Posterior cingulate gyrus (tissue), 11 donors: ENCODE measurements around the gene PRUNE2.

Experiments
- DNase-seq, 10 donors: peaks; one replicate each; pipeline versions ENCODE4 v3.0.0 to v3.0.0-alpha.2; 2020 to 2021; ENCODE audit warnings: mixed read lengths in 3 of 10
- intact Hi-C: fragments of 100-400 bp; cut with DNase I; formaldehyde crosslinking; loops from one replicate; pipeline ENCODE4 v1.15.1; 2023

The PRUNE2 gene

DNA sequence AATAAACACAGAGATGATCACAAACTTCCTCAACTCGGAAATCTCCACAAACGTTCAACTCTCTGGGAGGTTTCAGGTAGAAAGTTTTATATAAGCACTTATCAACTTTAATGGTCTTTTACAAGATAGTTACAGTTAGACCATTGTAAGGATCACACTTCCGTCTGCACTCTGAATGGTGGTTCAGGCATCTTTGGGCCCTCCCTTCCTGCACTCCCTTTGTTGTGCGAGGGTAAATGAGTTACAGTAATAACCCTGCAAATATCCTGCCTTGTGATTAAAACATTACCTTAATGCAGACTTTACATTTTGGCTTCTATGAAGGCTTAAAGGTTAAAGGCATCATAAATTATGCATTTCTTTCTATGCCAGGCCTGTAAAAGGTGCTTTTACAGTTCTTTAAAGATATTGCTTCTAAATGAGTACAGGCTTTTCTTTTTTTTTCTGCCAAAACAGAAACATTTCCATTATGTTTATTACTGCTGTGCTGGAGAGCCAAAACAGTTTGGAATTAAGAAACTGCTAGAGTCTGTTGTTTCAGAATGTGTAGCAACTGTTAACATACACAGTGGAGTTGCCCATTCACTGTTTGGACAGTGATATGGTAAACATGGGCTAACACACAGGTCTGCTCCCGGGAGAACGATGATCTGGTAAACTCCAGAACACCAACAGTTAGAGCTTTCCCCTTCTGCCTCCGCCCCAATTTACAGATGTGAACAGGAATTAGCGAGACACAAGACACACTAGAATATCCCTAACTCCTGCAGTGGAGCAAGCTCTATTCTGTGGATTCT is 1.1 kb downstream of the PRUNE2 start:
- no peak for DNase-seq
- intact Hi-C loops: loop anchor here (5.0 kb wide), 1 partner anchor 93 kb away; no protein-coding TSS in a partner anchor

DNA sequence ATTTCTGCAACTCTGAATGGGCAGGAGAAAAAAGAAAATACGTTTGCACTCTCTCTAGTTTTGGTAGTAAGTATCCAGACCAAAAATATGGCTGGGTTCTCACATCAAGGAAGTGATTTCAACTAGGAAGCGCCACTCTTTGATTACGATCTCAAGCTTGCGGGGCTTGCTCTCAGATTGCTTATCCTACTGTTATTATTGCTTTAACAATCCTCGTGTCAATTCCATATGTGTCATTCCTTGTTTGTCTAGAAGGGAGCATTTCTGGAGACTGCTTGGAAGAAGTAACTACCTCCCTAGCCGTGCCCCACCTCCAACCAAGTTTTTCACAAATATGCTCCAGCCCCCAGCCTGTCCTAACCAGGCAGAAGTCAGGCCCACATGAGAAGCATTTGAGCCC is 3.5 kb downstream of the PRUNE2 start:
- DNase-seq: no peak
- intact Hi-C loops: no loop called here

GRCh38 chr9:76901801-76902200 is 4.1 kb downstream of the PRUNE2 start:
- intact Hi-C loops: no loop called here
- peak in 2 of 10 donors; percentile 61 to 79 for DNase-seq

DNA sequence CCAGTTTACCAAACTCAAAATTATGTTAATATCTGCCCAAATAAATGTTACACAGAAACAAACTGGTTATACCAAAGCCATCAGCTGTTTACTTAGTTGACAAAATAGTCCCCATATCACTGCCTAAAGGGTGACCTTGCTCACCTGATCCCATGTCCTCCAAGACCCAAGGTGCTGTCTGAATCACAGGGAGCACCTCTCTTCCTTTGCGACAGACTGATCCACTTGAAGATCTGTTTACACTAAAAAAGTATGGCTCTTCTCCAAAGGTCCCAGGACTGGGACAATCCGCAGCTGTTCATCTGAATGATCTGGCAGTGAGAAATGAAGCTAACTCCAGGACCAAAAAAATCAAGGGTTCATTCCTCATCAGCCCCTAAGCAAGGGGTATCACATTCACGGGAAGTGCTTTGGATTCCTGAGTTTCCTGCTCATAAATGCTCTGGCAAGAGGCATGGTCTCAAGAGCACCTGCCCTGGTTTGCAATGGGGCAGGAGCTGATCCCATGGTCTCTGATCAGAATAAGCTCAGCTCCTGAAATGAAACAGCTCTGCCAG is 5.0 kb downstream of the PRUNE2 start:
- no peak for DNase-seq
- intact Hi-C loops: no loop called here

DNA sequence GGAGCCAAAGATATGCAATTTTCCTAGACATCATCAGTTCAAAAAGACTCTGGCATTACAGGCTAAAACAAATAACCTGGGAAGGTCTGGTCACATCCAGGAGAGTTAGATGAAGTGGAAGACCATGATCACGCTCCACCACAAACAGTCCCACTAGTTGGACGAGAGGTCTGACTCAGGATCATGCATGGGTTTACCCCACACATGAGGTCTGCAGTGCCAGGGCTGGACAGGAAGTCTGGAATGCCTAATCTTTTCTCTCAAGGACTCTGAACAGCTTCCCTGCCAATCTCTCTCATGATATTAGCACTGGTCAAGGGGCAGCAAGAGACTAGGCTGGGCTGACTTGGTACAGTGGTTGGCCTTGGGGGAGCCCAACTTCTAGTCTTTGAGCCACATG is 7.1 kb downstream of the PRUNE2 start:
- intact Hi-C loops: loop anchor here (10.0 kb wide), 1 partner anchor 86 kb away; no protein-coding TSS in a partner anchor
- no peak for DNase-seq

DNA sequence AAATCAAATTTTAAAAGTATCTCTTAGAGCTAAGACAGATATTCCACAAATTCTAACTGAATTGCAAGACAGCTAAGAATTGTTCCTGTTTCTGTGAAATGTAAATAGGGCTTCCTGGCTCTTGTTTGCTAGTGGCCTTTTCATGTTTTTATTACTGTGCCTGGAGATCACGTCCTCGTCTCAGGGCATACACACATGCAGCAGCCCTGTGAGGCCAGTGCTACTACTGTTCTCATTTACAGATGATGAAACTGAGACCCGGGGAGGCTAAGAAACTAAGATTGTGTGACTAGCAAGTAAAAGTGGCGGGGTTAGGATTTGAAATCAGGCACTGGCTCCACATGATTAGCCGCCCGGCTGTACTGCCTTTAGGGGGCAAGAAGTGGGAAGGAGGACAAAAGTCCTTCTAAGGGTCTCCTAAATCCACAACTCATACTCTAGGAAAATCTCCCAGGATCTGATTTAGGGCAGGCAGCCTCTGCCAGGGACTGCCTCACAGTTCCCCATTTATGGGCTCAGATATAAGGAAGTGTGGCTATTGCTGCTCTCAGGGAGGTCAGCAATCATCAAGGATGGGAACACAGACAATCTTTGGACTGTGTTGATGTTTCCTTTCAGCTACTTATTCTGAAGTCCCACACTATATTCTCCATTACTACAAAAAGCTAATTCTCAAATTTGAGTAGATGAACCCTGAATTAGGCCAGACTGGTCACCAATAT is 7.9 kb downstream of the PRUNE2 start:
- intact Hi-C loops: loop anchor here (10.0 kb wide), 1 partner anchor 87 kb away; no protein-coding TSS in a partner anchor

DNA sequence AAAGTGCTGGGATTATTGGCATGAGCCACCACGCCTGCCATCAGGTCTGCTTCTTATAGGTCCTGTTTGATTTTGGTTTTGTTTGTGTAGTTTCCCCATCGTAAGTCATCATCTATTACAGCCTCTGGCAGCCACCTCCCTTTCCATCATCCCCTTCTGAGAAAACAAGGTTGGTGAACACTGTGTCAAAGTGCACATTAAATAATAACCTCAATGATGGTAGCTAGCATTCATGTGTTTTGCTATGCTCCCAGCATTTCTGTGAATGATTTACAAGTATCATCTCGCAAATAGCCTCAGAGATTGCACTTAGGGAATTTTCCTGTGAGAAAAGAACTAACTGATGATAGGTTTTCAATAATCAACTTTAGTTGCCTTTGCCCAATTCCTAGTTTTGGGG is 9.9 kb downstream of the PRUNE2 start:
- DNase-seq: no peak
- intact Hi-C loops: loop anchor here (10.0 kb wide), 1 partner anchor 89 kb away; no protein-coding TSS in a partner anchor

More for the DNA sequence above, 7.9 kb downstream of the PRUNE2 start:
- no peak for DNase-seq

GRCh38 chr9:76895186-76895585 is 10.7 kb downstream of the PRUNE2 start:
- peak in 1 of 10 donors; percentile 19 for DNase-seq
- intact Hi-C loops: loop anchor here (10.0 kb wide), 1 partner anchor 90 kb away; no protein-coding TSS in a partner anchor

DNA sequence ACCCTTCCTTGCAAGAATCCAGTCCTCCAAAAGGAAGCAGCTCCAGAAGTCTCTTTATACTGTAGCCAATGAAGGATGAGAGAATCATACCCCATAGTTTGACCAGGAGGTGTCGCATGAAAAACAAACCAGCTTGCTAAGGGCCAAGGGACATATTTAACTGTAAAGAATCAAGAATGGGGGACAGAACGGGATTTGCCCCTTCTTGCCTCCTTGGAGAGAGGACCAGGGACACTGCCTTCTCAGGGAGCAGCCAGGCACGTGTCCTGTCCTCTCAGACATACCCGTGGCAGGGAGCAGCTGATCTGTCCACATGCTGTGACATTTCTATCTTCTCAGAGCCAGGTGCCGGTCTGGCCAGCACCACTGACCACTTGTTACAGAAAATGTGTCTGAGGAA is 11.7 kb downstream of the PRUNE2 start:
- intact Hi-C loops: loop anchor here (10.0 kb wide), 1 partner anchor 91 kb away; no protein-coding TSS in a partner anchor

DNA sequence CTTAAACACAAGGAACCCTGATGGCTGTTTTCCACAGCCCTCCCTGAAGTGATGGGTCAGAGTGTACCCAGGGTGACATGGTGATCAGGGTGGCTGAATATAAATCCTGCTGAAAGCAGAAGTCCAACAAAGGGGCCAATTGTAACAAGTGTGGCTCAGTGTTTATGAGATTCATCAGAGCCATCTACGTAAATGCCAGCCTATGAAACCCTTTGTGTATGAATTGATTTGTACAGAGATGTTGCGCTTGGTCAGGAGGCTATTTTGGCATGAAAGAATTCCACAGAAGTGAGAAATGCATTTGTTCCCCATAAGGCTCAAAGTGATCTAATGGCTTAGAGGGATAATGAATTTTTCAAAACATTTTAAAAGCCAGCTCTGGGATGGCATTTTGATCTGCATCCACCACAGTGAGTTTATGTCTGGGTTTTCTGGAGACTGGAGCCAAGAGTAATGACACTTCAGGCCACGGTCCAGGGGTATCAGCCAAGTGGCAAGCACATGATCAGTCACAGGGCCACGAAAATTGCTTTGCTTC is 12.4 kb downstream of the PRUNE2 start:
- intact Hi-C loops: loop anchor here (10.0 kb wide), 1 partner anchor 91 kb away; no protein-coding TSS in a partner anchor
- DNase-seq: peak in 7 of 10 donors; percentile 31 to 93 (median 54)

More for the DNA sequence above, 11.7 kb downstream of the PRUNE2 start:
- DNase-seq: peak in 1 of 10 donors; percentile 28

DNA sequence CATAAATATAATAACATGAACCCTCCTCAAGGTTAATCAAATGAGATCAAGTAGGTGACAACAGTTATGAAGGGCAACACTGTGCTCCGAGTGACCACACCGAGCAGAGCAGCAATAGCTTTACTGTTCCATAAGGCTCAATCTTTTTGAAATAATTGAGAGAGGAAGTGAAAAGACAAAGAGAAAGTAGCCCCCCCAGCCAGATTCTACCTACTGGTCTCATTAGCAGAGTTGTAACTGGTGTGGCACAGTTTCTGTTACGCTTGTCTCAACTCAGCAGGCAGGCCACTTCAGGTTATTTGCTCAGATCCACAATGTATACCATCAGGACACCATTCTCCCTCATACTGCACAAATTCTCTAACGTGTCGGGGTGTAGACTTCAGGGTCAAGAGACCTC is 14.0 kb downstream of the PRUNE2 start:
- no peak for DNase-seq
- intact Hi-C loops: loop anchor here (10.0 kb wide), 1 partner anchor 93 kb away; no protein-coding TSS in a partner anchor

DNA sequence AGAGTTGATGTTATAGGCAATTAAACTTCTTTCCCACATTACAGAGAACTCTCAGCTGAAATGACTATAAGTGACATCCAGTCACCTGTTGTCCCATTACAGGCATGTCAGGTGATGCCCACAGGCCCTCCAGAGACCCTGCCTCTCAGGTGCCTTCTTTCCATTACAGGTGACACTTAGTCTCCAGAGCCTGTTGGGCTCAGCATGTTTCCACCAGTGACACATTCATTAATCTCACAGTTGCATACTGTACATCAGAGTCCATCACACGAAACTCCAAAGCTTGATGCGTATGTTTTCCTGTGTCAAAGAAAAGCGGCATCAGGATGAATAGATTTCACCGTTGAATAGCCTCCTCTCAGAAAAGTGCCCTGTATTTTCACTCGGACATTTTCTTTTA is 14.6 kb downstream of the PRUNE2 start:
- intact Hi-C loops: loop anchor here (10.0 kb wide), 1 partner anchor 94 kb away; no protein-coding TSS in a partner anchor
- DNase-seq: no peak

- DNase-seq: no peak
- intact Hi-C loops: loop anchor here (5.0 kb wide), 1 partner anchor 71 kb away; no protein-coding TSS in a partner anchor
These were observed 18.0 kb downstream of the PRUNE2 start for GRCh38 chr9:76887951-76888350.

- DNase-seq: no peak
- intact Hi-C loops: loop anchor here (5.0 kb wide), 1 partner anchor 70 kb away; no protein-coding TSS in a partner anchor
These were observed 18.7 kb downstream of the PRUNE2 start for GRCh38 chr9:76887003-76887821.

GRCh38 chr9:76886318-76886717 is 19.6 kb downstream of the PRUNE2 start:
- DNase-seq: no peak
- intact Hi-C loops: loop anchor here (5.0 kb wide), 1 partner anchor 69 kb away; no protein-coding TSS in a partner anchor

DNA sequence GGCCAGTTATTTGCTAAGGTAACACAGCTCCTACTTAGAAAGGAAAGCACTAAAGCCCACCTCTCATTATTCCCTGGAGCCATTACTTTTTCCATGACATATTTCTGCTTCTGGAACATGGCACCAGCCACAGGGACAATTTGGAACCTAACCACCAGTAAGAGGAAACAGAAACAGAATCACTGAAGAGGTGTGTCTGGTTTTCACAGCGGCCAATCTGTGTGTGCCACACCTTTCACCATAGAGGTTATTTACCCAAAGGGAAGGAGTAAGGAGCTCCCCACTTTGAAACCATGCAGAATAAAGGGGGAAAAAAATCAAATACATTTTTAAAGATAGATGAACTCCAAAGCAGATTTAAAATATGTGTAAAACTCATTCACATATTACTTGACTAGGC is 21.1 kb downstream of the PRUNE2 start:
- DNase-seq: no peak
- intact Hi-C loops: loop anchor here (5.0 kb wide), 1 partner anchor 68 kb away; no protein-coding TSS in a partner anchor

DNA sequence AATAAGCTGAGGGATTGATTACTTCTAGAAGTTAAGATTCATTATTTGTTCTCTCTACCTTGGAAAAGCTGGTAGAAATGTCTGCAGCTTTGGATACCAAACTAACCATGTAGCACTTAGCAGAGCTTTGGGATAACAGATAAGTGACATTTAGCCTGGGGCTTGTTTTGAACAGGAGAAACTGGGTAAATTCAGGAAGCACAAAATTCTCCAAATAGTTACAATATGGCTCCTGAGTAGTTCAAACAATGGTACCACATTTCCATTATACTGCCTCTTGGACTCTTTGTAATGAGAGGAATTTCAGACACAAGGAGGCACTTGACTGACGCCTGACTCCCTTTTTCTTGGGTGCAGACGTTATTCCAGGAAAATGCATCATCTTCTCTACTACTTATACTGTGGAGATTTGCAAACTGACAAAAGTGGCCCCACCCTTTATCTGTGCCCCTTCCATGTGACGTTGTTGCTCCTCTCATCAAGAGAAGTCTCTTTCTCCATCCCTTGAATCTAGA is 22.5 kb downstream of the PRUNE2 start:
- DNase-seq: no peak
- intact Hi-C loops: no loop called here

DNA sequence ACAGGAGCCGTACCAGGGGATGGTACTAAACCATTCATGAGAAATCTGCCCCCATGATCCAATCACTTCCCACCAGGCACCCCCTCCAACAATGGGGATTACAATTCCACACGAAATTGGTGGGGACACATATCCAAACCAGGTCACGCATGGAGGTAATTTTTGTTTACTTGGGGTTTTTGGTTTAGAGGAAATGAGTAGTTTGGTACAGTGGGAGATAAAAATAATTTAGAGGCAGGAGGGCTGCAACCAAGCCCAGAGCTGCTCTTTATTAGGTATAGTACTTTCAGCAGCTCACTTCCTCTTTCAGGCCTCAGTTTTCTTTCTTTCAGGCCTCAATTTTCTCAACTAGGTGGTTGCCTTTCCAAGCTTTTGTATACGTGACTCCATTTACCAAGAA is 23.2 kb downstream of the PRUNE2 start:
- DNase-seq: no peak

GRCh38 chr9:76880210-76880609 is 25.7 kb downstream of the PRUNE2 start:
- DNase-seq: no peak
- intact Hi-C loops: no loop called here

More for the DNA sequence above, 23.2 kb downstream of the PRUNE2 start:
- intact Hi-C loops: no loop called here
